NCI-H748 treated with DMSO at 0.1 percent for 48 hours (cell line): ENCODE measurements around the gene TTI1.

Source experiments
- DNase-seq: peaks from one replicate; lab custom pipeline; 2025; lab: John Stamatoyannopoulos, UW

The TTI1 gene

GRCh38 chr20:38054647-38055046 lies 21.4 kb upstream of the TTI1 start:
- DNase-seq: no peak

- DNase-seq: no peak
Observed at GRCh38 chr20:38052870-38053269, 19.6 kb upstream of the TTI1 start.

DNA sequence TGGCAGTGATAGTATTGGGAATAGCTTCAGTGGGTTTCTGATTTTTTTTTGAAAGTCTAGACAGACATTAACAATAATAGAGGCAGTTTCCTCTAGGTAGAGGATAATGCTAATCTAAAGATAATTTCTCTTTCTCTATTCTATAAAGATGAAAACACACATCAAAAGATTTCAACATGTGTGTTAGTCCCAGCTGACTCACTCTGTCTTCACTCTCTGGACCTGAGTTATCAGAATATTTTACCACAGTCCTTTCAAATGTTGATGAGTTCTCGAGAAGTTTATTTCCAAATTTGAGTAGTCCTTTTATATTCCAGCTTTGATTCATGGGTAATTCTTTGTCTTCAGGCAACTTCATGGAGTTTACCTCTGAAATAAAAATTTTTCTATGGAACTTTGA lies 17.4 kb upstream of the TTI1 start:
- no peak for DNase-seq

- DNase-seq: no peak
Observed at GRCh38 chr20:38049800-38050199, 16.5 kb upstream of the TTI1 start.

- no peak for DNase-seq
Observed at GRCh38 chr20:38046572-38046971, 13.3 kb upstream of the TTI1 start.

GRCh38 chr20:38044685-38045084 lies 11.4 kb upstream of the TTI1 start:
- DNase-seq: no peak

- DNase-seq: no peak
Observed at GRCh38 chr20:38043512-38044300, 10.4 kb upstream of the TTI1 start.

DNA sequence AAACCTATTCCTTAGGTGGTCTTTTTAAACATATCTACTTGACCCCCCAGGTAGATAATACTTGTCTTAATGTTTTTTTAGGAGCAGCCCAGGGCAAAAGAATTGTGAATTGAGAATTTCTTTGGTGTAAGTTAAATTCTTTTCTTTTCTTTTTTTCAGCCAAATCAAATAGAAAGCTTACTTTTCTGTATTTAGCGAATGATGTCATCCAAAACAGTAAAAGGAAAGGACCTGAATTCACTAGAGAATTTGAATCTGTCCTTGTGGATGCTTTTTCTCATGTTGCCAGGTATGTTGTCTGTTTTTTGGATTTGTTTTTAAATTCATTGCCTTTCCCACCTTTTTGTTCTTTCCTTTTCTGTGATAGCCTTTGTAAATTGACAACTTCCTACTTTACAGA lies 7.0 kb upstream of the TTI1 start:
- no peak for DNase-seq

- DNase-seq: no peak
Observed at GRCh38 chr20:38036366-38036765, 3.1 kb upstream of the TTI1 start.

DNA sequence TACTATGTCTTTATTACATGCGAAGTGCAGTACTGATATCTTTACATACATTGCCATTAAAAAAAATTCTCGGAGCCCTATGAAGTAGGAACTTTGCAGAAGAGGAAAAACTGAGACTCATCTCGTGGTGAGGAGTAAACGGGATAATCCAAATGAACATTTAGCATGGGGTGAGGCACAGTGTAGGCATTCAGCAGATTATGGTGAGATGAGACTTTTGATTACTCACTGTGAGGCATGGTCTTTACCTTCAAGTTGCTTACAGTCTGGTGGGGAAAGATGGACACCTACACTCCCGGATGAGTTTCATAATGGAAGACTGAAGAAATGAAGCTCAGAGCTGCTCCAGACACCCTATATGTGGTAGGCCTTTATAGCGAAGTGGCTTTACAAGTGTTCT lies 1.7 kb upstream of the TTI1 start:
- DNase-seq: no peak

DNA sequence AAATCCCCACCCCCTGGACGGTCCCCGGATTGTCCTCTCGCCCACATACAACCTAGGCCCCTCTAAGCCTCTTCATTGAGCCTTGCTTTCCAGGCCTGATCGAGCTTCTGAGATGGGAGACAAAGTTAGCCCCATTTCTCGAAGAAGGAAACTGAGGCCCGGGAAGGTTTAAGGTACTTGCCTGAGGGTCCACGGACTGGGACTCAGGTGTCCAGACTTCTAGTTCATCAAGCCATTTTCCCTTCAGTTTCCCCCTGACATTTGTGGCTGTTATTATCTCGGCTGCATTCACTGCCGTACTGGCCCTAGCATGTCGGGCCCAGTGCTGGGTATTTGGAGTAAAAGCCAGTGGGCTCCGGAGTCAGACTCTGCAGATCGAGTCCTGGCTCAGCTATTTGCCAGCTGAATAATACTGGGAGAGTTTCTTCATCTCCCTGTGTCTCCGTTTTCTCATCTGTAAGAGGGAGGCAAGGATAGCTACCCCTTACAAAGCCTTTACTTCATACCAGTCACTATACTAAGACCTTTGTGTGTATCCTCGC lies 923 bp upstream of the TTI1 start:
- no peak for DNase-seq

DNA sequence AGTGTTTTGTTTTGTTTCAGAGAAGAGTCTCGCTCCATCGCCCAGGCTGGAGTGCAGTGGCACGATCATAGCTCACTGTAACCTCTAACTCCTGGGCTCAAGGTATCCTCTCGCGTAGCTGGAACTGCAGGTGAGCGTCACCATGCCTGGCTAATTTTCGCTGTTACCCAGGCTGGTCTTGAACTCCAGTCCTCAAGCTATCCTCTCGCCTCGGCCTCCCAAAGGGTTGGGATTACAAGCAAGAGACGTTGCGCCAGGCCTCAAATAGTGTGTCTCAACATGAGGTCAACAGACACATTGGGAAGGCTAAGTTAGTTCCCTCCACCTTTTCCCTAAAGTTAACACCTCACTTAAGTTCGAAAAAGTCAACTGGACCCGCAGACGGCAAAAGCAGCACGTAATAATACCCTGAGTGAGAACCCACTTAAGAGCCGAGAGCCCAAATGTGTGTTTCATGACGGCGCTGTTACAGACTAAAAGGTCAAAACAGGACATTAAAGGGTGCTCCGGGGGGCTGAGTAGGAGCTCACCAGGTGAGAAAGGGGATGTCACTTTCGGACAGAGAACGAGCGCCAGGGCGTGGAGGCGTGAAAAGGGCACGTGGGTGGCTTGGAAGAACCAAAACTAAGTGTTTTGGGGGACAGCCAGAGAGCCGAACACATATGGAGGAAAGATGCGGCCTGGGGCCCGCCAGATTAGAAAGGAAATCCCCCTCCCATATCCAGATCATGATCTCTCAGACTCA lies 499 bp downstream of the TTI1 start:
- no peak for DNase-seq

GRCh38 chr20:38031957-38032356 lies 1.3 kb downstream of the TTI1 start:
- DNase-seq: no peak

- DNase-seq: no peak
Observed at GRCh38 chr20:38029453-38029852, 3.8 kb downstream of the TTI1 start.

DNA sequence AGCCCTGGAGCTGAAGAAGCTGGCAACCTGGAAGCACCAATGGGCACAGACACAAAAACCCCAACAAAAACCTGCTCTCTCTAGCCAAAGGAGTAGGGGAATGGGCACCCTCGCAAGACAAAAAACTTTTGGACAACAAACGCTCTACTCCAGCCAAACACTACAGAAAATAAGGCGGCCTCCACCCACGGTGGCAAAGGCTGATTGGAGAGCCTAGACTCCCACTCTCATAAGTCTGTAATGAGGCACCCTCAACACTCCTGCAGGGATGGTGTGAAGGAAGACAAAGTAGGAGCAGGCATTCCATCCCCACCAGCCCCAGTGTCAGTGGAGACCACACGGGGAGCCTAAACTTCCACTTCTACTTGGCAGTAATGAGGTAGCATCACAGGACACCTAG lies 8.8 kb downstream of the TTI1 start:
- no peak for DNase-seq

DNA sequence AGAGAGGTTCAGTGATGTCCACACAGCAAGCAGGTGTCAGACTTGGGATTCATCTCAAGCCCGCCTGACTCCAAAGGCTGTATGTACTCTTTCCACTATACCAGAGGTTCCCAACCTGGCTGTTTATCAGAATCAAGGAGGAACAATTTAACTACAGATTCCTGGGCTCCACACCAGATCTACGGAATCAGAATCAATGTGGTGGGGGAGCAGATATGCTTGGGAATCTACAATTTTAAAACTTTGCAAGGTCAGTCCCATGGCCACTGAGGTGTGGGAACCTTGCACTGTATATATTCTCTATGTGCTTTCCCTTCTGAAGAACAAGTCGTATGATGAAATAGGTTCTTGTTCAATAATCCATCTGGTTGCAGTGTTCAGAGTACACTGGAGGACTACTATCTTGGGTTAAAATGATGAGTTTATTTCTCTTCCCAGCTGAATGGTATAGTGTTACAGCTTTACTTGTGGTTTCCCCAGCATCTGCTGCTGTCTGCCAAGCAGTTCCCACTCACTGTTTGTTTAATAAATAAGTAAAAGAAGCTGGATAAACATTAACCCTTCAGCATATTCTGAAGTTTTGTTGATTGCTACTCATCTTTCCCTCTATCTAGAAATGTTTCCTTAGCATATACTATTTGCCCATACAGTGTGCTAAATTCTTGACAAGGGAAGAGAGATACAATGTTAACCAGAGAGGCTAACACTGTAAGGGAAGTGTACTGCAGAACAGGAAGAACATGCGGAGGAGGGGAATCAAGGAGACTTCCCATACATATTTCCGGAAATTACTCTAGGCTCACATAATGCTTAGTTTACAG lies 9.9 kb downstream of the TTI1 start:
- no peak for DNase-seq

DNA sequence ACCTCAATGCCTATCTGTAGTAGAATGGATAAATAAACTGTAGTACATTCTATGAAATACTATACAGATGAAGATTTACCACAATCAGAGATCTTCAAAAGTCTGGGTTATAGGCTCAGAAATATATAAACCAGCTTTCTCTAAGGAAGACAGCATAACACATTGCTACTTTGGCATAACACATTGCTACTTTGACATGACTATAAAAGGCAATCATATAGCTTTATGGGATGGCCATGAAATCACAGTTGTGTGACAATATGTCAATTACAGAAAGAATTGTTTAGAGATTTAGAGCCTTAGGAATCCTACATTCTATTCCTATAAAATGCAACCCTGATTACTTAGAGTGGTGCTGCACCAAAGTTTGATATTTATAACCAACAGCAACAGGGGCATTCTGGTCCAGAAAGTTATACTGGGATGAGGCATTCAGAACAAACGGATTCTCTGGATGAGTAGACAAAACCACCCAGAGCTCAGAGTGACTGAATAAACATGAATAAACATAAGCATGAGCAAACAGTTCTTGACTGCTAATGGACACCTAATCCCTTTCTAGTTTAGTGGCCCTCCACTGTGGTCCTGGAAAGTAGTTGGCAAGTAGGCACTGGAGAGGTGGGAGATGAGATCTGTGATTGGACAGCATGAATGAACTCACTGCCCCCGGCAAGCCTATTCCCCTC lies 12.0 kb downstream of the TTI1 start:
- DNase-seq: no peak

DNA sequence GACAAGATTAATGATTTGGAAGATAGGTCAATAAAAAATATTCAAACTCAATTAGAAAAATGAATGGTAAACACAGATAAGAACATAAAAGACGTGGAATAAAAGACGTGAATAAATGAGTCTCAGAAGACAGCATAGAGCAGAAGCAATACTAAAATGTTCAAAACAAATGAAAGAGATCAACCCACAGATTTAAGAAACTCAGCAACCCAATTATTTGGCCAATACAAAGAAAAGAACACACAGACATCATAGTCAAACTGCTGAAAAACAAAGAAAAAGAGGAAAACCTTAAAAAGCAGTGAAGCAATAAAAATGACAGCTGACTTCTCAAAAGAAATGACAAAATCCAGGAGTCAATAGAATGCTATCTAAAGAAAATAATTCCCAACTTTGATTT lies 14.9 kb downstream of the TTI1 start:
- no peak for DNase-seq

DNA sequence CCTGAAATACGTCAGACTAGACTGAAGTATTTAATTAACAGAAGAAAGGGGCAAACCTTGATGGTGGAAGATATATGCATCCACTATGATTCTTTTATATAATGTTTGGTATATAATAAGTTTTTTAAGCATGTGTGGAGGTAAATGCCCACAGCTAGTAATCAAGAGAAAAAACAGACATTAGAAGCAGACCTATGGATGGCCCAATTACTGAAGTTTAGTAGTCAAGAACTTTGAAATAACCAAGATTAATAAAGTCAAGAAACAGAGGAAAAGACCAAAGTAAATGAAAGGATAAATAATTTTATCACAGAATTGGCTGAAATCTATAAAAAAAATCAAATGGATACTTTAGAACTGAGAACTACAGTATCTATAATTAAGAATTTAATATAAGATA lies 15.3 kb downstream of the TTI1 start:
- DNase-seq: no peak

DNA sequence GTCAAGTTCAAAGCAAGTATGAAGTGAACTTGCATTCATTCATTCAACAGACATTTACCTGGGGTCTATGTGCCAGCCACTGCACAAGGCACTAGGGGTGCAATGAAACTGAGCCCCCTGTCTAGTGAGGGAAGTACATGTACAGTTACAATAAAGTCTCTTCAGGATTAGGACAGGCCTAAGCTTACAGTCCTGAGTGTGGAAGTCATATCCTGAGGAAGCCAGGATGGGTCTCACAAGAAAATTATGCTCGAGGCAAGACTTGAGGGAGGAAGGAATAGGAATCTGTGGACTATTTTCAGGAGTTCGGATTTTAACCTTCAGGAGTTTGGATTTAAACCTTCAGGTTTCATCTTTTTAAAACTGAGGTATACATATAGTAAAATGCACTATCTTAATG lies 19.4 kb downstream of the TTI1 start:
- DNase-seq: no peak

- DNase-seq: no peak
Observed at GRCh38 chr20:38012332-38012731, 20.9 kb downstream of the TTI1 start.

DNA sequence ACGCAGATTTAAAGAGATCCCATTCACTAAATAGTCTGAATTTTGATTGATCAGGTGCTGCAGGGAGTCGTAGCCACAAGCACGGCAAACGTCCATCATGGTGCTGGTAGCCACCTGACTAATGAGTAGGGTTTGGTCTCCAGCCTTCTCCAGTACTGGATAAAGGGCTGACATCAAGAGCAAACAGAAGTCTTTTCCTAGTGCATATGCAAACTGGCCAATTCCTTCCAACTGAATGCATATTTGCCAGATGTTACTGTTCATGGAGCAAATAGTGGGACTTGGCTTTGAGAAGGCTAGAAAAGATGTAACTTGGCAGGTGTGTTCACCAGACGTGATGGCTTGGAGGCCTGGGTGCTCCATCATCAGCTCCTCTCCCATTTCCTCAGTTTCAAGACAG lies 21.6 kb downstream of the TTI1 start:
- no peak for DNase-seq
